Measurements from ENCODE around the gene EIF2D.

GRCh38 chr1:206551986-206552326 is 60.3 kb downstream of the EIF2D start:
- no peak for TF ChIP-seq CTCF (IDR thresholded peaks at IDR 0.05)
- TF ChIP-seq EP300 (IDR thresholded peaks at IDR 0.05): no peak
- no peak for TF ChIP-seq POLR2A (IDR thresholded peaks at IDR 0.05)
- TF ChIP-seq POLR2AphosphoS5 (IDR thresholded peaks at IDR 0.05): no peak

All from upper lobe of left lung (tissue), 4 donors.